HS-5 (cell line): ENCODE results near the gene TREML2.
"Not testable (repeated sequence)": the region's sequence is repeated elsewhere in the genome, so short reads cannot be mapped to it uniquely, and the experiment has no call there.

Experiments used
- DNase-seq: peaks from one replicate; pipeline ENCODE4 v3.0.0-alpha.2; 2012; ENCODE audit warnings: low read depth

TREML2 gene

GRCh38 chr6:41208439-41209106 is 7.6 kb upstream of the TREML2 start:
- no peak for DNase-seq

- no peak for DNase-seq
These were observed 3.2 kb upstream of the TREML2 start for GRCh38 chr6:41204156-41204555.

DNA sequence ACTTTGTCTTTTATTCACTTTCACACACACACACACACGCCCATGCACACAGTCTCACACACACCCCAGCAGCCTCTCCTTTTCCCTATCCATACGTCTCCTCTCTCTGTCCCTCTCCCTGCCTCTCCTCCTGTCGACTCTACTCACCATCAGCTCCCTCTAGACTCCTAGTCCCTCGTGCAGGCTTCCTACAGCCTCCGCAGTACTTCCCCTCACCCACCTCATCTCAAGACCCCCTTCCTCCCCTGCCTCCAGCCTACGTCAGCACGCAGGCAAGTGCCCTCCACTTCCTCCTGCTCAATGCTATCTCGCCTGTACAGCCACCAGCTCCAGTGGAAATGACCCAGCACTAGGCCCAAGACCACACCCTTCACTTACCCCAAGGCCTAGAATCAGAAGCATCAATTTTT is 820 bp upstream of the TREML2 start:
- no peak for DNase-seq

- DNase-seq, result no peak
These were observed 551 bp downstream of the TREML2 start for GRCh38 chr6:41200296-41200900.

GRCh38 chr6:41199552-41200246 is 1.2 kb downstream of the TREML2 start:
- DNase-seq, result no peak

GRCh38 chr6:41197234-41197633 is 3.7 kb downstream of the TREML2 start:
- DNase-seq, result no peak

DNA sequence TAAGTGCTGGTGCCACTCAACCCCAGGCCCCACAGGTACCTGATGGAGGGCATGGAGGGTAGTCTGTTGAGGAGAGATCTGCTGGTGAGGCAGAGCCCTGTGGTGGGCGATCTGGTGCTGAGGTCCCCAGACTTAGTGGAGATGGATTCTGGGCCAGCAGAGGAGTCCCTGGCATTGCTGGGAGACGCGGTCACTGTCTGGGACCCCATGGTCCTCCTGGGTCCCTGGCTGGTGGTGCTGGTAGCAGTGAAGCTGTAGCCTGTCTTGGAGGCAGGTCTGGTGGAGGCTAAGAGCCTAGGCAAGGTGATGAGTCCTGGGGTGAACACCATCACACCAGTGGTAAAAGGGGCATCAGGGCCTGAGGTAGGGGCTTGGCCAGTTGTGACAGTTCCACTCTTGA is 6.6 kb downstream of the TREML2 start:
- DNase-seq, result no peak

GRCh38 chr6:41193884-41194283 is 7.1 kb downstream of the TREML2 start:
- no peak for DNase-seq

GRCh38 chr6:41193171-41193734 is 7.7 kb downstream of the TREML2 start:
- DNase-seq, result no peak

GRCh38 chr6:41191569-41191968 is 9.4 kb downstream of the TREML2 start:
- DNase-seq, result no peak

- DNase-seq, result no peak
These were observed 10.2 kb downstream of the TREML2 start for GRCh38 chr6:41190791-41191190.

DNA sequence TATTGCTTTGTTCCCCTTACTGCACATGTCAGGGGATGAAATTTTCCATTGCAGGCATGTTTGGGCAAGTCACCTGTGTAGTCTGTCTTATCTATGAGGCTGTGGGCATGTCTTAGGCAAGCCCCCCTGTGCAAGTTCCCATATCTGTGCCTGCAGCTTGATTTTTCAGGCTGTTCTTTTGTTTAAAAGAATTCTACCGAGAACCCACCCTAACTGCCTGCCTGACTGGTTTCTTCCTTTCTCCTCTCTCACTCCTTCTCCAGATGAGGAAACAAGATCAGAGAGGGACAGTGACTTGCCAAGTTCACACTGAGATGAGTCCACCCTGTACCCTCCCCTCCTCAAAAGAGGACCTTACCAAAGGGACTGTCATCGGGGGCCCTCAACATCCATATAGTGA is 11.0 kb downstream of the TREML2 start:
- DNase-seq, result no peak

GRCh38 chr6:41189046-41189445 is 11.9 kb downstream of the TREML2 start:
- DNase-seq, result not testable (repeated sequence)

- no peak for DNase-seq
These were observed 12.7 kb downstream of the TREML2 start for GRCh38 chr6:41187924-41188886.

- no peak for DNase-seq
These were observed 14.9 kb downstream of the TREML2 start for GRCh38 chr6:41186031-41186562.

GRCh38 chr6:41184761-41185160 is 16.2 kb downstream of the TREML2 start:
- no peak for DNase-seq

DNA sequence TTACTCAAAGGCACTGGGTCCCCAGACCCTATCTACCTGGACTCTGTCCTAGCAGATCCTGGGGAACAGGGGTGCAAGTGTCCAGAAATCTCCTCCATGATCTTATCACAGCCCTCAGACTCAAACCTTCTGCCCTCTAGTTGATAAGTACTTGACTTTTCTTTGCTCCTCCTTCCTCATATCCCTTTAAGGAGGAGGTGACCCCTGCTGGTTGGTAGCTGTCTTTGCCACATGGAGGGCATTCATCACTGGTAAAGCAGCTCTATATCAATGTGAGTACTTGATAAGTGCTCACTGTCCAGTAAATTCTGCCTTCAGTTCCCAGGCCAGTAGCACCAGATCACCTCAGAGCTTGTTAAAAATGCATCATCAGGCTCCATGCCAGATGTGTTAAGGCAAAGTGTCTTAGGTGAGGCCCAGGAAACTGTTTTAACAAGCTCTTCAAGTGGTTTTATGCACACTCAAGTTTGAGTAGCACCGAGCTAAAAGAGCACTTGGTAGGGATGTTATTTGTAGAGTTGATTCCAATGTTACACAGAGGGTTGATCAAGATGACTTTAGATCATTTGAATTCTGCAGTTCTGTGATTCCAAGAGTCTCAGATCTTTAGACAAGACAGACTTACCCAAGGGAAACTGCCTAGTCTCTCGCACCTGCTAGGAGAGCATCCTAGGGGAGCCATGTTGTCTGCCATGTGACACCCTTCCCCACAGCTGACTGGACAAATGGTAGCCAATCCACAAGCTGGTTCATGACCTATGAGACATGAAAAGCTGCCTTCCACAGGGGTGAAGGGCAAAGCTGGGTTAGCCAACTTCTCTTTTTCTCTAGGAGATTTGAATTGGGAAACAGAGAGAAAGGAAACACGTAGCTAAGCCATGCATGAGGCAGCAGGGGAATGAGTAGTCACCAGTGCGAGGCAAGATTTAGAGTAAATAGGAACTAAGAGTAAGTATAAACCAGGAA is 18.6 kb downstream of the TREML2 start:
- no peak for DNase-seq

- DNase-seq, result no peak
These were observed 19.4 kb downstream of the TREML2 start for GRCh38 chr6:41181566-41181965.

GRCh38 chr6:41179163-41179562 is 21.8 kb downstream of the TREML2 start:
- DNase-seq, result no peak

DNA sequence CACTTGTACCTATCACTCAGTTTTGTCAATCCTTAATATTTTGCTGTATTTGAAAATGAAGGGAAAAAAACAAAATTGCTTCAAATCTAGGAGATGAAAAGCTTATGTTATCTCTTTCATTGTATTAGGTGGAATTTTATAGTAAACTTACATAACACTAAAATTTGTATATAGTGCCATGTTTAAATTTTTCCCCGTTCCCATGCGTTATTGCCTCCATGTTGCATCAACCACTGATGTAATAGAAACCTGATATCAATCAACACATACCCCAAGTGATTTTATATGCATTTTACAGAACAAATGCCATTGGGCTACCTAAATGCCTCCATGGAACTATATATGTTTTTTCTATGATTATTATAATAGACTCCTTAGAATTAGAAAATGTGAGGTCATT is 23.3 kb downstream of the TREML2 start:
- DNase-seq, result no peak
